ENCODE measurements around the gene VWC2L.

DNA sequence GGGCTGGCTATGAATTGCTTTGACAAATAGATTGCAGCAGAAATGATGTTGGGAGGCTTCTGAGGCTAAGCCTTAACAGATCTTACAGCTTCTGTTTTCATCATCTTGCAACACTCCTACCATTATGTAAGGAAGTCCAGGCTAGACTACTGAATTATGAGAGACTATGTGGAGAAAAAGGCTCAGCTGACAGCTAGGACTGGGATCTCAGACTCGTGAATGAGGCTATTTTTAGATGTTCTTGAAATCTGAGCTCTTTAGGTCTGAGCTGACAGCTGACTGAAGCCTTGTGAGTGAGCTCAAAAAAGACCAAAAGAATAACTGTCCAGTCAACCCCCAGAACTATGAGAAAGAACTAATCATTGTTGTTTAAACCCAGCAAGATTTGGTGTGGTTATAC, 70.3 kb downstream of the VWC2L start:
- TF ChIP-seq POLR2AphosphoS5 (IDR thresholded peaks at IDR 0.05; ENCODE audit: low read depth, low read length) (no peak), POLR2A (IDR thresholded peaks at IDR 0.05; ENCODE audit: low read depth, low read length) (no peak), TAF1 (IDR thresholded peaks at IDR 0.05; ENCODE audit: low read depth, low read length) (no peak), SPI1 (IDR thresholded peaks at IDR 0.05; ENCODE audit: low read depth, low read length) (no peak)
